GM19452 (cell line): Measurements from ENCODE around the gene PCNT.

Experiments
- ATAC-seq: cut with Tn5 transposase; IDR thresholded peaks from one replicate; pipeline ENCODE4 v1.9.1; 2021; ENCODE audit not compliant: unreplicated experiment

Gene PCNT, protein sequence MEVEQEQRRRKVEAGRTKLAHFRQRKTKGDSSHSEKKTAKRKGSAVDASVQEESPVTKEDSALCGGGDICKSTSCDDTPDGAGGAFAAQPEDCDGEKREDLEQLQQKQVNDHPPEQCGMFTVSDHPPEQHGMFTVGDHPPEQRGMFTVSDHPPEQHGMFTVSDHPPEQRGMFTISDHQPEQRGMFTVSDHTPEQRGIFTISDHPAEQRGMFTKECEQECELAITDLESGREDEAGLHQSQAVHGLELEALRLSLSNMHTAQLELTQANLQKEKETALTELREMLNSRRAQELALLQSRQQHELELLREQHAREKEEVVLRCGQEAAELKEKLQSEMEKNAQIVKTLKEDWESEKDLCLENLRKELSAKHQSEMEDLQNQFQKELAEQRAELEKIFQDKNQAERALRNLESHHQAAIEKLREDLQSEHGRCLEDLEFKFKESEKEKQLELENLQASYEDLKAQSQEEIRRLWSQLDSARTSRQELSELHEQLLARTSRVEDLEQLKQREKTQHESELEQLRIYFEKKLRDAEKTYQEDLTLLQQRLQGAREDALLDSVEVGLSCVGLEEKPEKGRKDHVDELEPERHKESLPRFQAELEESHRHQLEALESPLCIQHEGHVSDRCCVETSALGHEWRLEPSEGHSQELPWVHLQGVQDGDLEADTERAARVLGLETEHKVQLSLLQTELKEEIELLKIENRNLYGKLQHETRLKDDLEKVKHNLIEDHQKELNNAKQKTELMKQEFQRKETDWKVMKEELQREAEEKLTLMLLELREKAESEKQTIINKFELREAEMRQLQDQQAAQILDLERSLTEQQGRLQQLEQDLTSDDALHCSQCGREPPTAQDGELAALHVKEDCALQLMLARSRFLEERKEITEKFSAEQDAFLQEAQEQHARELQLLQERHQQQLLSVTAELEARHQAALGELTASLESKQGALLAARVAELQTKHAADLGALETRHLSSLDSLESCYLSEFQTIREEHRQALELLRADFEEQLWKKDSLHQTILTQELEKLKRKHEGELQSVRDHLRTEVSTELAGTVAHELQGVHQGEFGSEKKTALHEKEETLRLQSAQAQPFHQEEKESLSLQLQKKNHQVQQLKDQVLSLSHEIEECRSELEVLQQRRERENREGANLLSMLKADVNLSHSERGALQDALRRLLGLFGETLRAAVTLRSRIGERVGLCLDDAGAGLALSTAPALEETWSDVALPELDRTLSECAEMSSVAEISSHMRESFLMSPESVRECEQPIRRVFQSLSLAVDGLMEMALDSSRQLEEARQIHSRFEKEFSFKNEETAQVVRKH (N-terminal part only)

DNA sequence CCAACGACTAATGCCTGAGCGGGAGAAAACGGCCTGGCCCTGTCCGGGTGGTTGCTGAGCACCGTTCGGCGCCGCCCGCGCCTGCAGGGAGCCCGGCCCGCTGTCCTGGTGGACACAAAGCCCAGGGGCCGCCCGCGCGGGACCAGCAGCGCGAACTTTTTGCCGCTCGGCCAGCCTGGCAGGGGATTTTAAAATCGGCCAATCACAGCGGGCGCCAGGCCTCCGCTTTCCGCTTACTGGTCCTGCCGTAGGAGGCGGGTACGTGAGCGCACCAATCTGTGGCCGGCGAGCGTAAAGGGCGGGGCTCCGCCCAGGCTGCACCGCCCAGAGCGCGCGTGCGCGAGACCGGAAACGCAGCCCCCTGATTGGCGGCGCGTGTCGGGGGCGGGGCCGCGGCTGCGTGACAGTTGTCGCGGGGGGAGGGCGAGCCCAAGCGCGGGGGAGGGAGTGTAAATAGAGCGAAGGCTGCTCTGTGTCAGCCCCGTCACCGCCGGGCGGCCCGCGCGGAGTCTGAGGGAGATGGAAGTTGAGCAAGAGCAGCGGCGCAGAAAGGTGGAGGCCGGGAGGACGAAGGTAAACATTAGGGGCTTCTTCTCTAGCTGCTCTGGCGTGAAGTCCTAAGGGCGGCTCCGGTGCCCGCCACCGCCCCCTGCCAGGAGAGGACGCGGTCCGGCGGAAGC is at the start of gene PCNT, which contains the start of gene C21orf58:
TSS of gene PCNT (plus strand) at position 447 of the 680 bp plus-strand sequence. CDS start at position 520, 73 bp downstream.
TSS of gene C21orf58 (minus strand) at position 161 of the 680 bp plus-strand sequence. CDS start 1,132 bp downstream, outside the sequence.
- peak; percentile 77 for ATAC-seq

DNA sequence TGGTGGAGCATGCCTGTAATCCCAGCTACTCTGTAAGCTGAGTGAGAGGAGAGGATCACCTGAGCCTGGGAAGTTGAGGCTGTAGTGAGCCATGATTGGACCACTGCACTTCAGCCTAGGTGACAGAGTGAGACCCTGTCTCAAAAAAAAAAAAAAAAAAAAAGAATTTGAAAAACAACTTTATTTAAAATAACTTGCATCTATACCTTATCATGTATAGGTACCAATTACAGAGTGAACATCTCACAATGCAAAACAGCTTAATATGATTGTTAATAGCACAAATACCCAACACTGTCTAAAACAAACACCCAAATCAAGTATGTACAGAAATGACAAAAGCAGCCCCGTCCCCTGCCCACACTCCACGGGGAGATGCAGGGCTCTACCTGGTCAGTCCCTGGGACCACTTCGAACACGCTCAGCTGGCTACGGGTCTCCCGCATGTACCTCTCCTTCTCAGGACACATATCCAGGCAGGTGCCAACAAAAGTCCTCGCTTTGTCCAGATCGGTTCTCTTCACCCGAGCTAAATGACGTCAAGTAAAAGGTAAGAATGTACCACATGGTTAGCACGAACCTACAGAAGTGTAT is 49.1 kb upstream of the PCNT start:
- no peak for ATAC-seq

DNA sequence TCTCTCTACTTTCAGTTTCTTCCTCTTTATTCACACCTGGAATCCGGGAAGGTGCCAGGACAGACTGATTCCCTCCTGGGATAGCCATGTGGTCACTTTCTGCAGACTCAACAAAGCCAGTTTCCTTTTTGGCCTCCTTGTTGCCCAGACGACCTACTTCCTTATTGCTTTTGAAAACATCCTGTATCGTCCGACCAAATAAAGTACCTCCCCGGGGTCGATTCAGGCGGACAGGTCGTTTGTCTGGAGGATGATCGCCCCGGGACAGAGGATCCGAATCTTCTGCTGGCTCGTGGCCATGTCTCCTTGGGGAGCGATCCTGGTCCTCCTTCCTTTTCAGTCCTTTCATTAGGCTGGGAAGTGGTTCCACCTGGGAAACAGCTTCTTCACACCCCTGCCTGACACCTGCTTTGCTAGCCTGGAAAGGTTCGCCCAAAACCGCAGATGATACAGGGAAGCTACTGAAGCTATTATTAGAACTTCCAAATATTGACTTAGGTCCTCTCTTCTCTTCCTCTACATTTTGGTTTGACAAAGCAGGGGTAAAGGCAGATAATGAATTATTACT is 39.8 kb upstream of the PCNT start:
- ATAC-seq, result no peak

DNA sequence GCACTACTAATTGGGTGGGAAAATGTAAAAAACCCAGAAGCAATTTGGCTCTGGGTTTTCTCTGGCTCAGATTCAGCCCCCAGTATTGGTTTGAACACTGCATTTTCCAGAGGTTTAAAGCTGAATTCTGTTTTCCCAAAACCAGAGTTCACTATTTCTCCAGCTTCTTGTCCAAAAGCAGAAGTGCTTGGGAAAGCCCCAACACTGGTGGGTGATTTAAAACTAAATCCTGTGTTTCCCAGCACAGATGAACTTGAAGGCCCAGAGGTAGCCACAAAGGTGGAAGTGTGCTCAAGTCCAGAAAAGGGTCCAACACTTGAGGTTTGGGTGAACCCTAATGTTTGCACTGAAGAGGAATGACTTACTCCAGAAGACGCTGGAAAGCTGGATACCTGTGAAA is 39.2 kb upstream of the PCNT start:
- no peak for ATAC-seq

DNA sequence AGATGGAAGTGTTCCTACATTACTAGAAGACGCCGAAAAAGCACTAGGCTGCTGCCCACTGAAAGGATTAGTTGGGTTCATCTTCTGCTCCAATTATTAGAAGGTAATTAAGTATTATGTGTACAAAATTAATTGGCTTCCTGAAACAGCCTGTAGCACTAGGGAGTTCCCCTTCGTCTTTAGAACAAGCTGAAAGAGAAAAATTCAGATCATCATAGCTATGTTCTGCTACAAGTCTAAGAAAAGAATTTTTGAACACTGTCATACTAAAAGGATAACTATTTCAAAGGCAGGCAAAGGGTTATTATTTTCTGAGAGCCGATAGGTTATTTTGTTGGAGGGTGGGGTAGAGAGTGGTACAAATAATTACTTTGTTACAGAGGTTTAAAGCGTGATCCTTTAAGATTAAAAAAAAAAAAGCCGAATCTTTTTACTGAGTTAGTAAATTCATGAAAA is 38.7 kb upstream of the PCNT start, which contains the start of gene MCM3AP:
TSS of gene MCM3AP (minus strand) at position 406 of the 456 bp plus-strand sequence. CDS start at position 81, 325 bp downstream.
- ATAC-seq, result no peak

DNA sequence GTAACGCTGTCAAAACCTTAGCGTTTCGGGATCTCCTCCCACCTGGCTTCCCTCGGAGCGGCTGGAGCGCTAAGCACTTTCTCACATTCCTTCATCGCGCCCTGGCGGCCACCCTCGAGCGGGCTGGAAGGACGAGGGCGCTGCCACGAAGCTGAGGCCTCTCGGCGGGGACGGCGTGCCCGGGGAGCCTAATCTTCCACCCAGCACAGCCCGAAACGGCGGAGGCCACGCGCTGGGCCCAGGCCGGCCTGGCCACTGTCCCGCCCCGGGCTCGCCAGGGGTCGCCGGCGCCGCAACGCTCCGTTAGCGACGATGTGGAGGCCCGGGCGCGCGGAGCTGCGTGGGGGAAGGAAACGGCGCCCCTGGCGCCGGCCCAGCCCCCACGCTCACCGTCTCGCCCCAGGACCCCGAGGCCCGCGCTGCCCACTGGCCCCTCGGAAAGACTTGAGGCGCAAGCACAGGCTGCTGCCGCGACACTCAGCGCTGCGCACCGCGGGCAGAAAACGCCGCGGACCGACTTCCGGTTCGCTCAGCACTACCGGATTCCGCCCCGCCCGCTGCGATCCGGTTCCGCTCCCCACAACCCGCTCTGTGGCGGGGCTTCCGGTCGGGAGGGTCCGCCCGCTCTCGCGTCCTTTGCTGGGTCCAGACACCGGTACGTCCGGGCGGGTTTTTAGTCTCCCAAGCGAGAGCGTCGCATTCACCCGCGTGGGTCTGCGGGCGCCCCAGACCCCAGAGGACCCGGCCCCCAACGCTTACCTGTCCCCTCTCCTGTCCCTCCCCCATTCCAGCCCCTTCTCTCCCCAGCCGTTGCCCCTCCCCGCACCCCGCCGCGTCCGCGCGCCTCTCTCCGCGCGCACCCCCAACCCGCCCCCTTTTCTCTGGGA is 38.0 kb upstream of the PCNT start, which contains the start of gene YBEY:
TSS of gene YBEY (plus strand) at position 582 of the 887 bp plus-strand sequence. CDS start 572 bp downstream, outside the sequence.
- ATAC-seq, result peak; percentile 84

DNA sequence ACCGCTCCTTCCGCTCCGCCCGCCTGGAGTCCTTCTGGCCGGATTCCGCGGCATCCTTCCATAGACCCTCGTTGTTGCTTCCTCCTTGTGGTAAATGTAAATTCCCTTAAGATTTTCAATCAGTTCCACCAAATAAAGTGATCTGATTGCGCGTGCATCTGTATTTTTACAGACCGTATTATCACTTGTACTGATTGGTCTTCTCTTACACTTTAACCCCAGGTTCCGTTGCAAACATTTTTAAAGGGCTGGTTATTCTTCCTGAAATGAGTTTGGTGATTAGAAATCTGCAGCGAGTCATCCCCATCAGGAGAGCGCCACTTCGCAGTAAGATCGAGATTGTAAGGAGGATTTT is 37.3 kb upstream of the PCNT start:
- no peak for ATAC-seq

DNA sequence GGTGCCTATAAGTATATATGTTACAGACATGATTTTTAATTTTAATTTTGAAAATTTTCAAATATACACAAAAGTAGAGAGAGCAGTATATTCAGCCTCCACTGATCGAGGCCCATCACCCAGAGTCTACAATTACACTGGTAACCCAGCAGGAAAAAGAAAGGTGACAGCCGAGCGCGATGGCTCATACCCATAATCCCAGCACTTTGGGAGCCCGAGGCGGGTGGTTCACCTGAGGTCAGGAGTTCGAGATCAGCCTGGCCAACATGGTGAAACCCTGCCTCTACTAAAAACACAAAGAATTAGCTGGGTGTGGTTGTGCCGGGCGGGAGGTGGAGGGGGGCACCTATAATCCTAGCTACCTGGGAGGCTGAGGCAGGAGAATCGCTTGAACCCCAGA is 36.4 kb upstream of the PCNT start:
- ATAC-seq, result no peak

DNA sequence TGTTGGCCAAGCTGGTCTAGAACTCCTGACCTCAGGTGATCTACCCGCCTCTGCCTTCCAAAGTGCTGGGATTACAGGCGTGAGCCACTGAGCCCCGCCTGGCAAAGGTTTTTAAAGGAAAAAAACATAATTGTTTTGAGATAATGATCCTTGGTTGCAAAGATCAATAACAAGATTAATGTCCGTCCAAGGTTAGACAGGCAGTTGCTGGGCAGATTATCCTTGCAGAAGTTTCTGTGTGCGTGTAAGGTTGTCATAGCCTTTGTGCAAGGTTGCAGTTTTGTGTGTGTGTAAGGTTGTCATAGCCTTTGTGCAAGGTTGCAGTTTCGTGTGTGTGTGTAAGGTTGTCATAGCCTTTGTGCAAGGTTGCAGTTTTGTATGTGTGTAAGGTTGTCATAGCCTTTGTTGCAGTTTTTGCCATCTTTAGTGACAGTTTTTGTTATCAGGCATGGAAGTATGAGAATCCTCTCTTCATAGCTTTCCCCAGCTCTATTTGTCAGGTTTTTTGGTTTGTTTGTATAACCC is 34.2 kb upstream of the PCNT start:
- no peak for ATAC-seq

DNA sequence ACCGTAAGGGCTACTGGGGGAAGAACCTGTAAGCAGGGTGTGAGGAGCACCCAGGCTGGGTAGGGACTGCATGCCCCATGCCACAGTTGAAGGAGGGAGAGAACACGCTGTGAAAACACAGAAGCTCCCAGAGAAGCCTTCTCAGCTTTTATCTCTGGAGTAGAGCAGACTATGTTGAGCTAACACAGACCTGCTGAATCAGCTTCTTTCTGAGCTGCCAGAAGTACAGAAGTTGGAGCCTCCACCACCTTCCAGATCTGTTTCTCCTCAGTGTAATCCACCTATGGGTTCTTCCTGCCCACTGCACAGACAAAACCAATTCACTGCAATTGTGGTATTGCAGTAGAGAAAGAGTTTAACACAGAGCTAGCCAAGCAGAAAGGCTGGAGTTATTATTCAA is 32.4 kb upstream of the PCNT start:
- ATAC-seq, result no peak

DNA sequence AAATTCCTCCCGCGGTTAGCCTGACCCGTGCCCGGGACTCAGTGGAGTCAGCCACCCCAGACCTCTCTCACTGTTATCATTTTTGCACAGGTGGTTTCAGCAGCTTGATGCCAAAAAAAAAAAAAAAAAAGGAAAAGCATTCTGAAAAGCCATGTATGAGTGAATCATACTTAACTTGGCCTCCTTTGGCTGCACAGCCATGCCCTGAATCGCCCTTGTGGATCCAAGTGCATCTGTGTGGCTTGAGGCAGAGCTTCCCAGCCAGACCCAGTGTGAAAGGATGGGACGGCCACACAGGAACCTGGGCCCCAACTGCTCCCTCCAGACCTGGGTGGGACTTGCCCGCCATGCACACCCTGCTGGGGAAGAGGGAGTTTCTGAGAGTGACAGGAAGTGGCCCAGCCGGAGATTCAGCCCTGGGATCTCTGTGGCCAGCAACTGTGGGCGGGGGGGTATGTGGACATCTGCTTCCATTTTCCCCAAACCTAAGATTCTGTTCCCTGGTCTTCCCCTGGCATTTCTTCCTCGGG is 29.2 kb upstream of the PCNT start:
- no peak for ATAC-seq

DNA sequence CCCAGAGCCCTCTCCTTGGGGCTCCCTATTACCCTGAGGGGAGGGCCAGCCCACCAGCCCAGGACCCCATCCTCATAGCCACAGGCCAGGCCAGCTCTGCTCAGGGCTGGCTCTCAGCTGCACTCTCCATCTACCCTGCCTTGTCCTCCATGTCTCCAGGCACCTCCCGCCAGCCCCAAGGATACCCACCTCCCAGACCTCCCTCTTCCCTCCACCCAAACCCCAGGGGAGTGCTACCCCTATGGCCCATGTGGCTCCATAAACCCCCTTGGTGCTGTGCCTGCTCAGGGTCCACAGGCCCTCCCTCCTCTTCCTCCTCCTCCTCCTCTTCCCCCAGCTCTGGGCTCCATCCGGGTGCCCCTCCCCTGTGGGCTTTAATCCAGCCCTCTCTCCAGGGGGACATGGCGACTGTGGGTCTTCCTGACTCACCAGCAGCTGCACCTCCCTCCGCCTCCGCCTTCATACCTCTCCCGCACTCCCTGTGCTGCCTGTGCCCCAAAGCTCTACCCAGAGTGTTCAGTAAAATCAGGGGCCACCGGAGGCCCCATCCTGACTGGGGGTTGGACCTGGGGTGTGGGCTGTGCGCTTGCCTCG is 28.7 kb upstream of the PCNT start:
- no peak for ATAC-seq

DNA sequence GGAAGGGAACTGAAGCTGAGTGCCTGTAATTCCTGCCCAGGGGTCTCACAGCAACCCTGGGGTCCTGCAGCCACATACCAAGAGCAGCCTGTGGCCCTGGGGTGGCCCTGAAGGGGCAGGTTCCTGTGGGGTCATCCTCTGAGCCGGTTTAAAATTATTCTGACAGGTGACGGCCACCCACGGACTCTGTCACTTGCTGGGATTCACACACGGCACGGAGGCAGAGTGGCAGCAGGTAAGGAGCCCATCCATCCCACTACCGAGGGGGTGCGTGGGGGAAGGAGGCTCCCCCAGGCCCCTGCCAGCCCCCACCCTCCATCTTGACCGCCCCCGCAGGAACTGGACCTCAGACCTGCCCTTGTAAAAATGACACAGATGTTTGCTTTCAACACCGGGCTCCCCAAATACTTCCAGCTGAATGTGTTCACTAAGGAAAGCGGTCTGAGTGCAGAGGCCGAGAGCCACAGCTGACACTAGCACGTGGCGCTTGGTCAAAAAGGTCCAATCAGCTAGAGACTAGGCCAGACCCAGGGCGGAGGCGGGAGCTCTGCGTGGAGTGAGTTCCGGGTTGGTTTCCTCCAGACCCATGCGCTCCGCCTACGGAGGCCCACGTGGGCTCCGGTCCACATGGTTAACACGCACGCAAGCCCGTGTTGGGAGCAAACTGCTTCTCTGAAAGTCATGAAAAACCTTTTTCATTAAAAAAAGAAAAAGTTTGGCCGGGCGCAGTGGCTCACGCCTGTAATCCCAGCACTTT is 27.8 kb upstream of the PCNT start:
- ATAC-seq, result no peak

DNA sequence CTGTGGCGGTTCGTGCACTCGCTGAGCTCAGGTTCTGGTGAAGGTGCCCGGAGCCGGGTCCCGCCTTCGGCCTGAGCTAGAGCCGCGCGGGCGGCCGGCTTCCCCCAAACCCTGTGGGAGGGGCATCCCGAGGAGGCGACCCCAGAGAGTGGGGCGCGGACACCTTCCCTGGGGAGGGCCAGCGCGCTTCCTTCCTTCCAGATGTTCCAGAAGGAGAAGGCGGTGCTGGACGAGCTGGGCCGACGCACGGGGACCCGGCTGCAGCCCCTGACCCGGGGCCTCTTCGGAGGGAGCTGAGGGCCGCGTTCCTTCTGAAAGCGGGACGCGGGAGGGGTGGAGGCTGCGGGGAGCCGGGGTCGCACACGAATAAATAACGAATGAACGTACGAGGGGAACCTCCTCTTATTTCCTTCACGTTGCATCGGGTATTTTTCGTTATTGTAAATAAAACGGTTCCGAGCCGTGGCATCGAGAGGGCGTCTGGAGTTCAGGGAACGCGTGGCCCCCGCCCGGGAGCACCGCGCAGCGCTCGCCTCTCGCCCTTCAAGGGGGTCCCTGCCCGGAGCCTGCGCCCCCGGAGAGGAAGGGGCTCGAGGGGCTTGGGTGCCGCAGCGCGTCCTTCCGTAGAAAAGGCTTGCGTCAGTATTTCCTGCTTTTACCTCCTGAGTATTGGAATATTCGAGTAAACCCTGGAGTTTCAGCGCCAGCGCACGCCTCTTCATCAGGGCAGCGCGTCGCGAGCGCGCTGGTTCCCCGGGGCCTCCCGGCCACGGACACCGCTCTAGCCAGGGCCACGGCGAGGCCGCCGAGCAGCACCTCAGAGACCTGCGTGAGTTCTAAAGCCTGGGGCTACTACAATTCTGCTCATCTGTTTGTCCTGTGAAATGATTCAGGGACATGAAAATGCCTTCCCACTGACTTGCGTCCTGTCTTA is 26.4 kb upstream of the PCNT start:
- no peak for ATAC-seq

DNA sequence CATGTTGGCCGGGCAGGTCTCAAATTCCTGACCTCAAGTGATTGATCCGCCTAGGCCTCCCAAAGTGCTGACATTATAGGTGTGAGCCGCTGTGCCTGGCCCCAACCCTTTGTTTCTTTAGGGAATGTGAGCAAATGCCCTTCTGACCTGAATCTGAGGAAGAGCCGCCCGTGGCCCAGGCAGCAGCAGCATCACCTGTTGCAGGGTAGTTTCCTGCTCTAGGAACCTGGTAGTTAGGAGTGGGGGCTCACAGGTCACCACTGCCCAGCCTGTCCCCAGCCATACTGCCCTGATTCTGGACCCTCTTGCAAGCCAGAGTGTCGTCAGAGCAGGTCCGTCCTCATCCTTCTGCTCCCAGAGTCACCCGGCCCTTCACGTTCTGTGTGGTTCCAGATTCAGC is 24.8 kb upstream of the PCNT start:
- no peak for ATAC-seq

DNA sequence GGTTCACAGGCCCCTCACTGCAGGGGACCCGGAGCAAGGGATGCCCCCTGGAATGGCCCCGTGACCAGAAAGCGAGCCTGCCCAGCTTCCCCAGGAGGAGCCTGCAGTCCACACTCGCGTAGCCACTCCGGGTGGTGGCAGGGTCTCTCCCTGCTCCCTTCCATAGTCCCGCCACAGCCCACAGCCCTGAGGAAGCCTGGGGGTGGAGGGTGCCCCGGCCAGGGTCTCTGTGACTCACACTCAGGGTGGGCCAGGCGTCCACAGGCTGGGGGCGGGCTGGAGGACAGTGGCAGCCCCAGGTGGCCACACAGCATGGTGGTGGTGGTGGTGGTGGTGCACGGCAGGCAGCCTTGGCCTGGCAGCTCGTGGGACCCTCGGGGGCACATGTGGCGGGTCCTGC is 22.2 kb upstream of the PCNT start:
- no peak for ATAC-seq
